SK-N-SH (cell line): ENCODE data around the gene PPL. TPM values are rescaled to one million over a fixed set of nuclear protein-coding genes. Genes with fewer than 3 reads are reported as not detected.

Source experiments
- CTCF ChIA-PET: fragments of 300-600, 350-600 bp; formaldehyde crosslinking; extraction: SDS; loops from one replicate; lab custom pipeline; 2021; lab: Yijun Ruan, JAX
- POLR2A ChIA-PET: fragments of 350-600 bp; sonication (Branson Sonifier 250); formaldehyde crosslinking; extraction: SDS; loops from one replicate; lab custom pipeline; 2020; ENCODE audit warnings: antibody characterized with exemption, inconsistent platforms; lab: Yijun Ruan, JAX
- DNase-seq: peaks from one replicate; pipeline ENCODE4 v3.0.0; 2012
- H2AFZ ChIP-seq: fragments of 200-600 bp; sonication (generic); 2 replicates; pipeline ENCODE4 v1.8.1; 2016; ENCODE audit warnings: antibody characterized with exemption, mild to moderate bottlenecking, low read depth
- H3F3A ChIP-seq: fragments of 200-600 bp; sonication (generic); replicated peaks from 2 replicates; pipeline ENCODE3; 2016; ENCODE audit warnings: antibody characterized with exemption, mild to moderate bottlenecking; ENCODE audit not compliant: insufficient read depth
- H3K27ac ChIP-seq, 2 experiments: fragments of 200-500 bp in 1 of 2; fragments of 200-600 bp in 1 of 2; sonication (Bioruptor generic) in 1 of 2; sonication (generic), shearing (Covaris generic) in 1 of 2; 2 replicates each; pipeline versions ENCODE4 v1.5.1 to v1.6.1; 2014 to 2016; ENCODE audit warnings: low read depth in 2 of 2, inconsistent platforms in 1 of 2, low read length in 1 of 2, mild to moderate bottlenecking in 1 of 2, mixed read lengths in 1 of 2
- H3K27me3 ChIP-seq: fragments of 200-600 bp; sonication (generic), shearing (Covaris generic); 2 replicates; pipeline ENCODE4 v1.6.1; 2016; ENCODE audit warnings: mixed run types; ENCODE audit not compliant: insufficient read depth
- H3K36me3 ChIP-seq, 2 experiments: fragments of 200-500 bp in 1 of 2; fragments of 200-600 bp in 1 of 2; sonication (Bioruptor generic) in 1 of 2; sonication (generic) in 1 of 2; replicated peaks in 1 of 2; 2 replicates each; pipeline versions ENCODE3 to v1.5.1; 2014 to 2016; ENCODE audit warnings: low read length in 1 of 2, mild to moderate bottlenecking in 1 of 2; ENCODE audit not compliant: insufficient read depth in 2 of 2, control insufficient read depth in 1 of 2
- H3K4me1 ChIP-seq, 2 experiments: fragments of 200-500 bp in 1 of 2; fragments of 200-600 bp in 1 of 2; sonication (Bioruptor generic) in 1 of 2; sonication (generic), shearing (Covaris generic) in 1 of 2; 2 replicates each; pipeline versions ENCODE4 v1.5.1 to v1.6.1; 2014 to 2016; ENCODE audit warnings: low read depth in 1 of 2, low read length in 1 of 2, mixed run types in 1 of 2; ENCODE audit not compliant: insufficient read depth in 2 of 2, control insufficient read depth in 1 of 2
- H3K4me2 ChIP-seq: fragments of 200-600 bp; sonication (generic), shearing (Covaris generic); 2 replicates; pipeline ENCODE4 v1.6.1; 2017; ENCODE audit warnings: mixed run types
- H3K4me3 ChIP-seq, 2 experiments: fragments of 200-500 bp in 1 of 2; fragments of 200-600 bp in 1 of 2; sonication (Bioruptor generic) in 1 of 2; sonication (generic), shearing (Covaris generic) in 1 of 2; 2 replicates each; pipeline versions ENCODE4 v1.5.1 to v1.8.1; 2014 to 2016; ENCODE audit warnings: low read depth in 2 of 2, inconsistent platforms in 1 of 2, low read length in 1 of 2, mild to moderate bottlenecking in 1 of 2, mixed read lengths in 1 of 2, moderate library complexity in 1 of 2
- H3K79me2 ChIP-seq: fragments of 200-600 bp; sonication (generic); 2 replicates; pipeline ENCODE4 v1.8.1; 2017; ENCODE audit warnings: mild to moderate bottlenecking; ENCODE audit not compliant: insufficient read depth
- H3K9ac ChIP-seq: fragments of 200-600 bp; sonication (generic); 2 replicates; pipeline ENCODE4 v1.6.1; 2017; ENCODE audit warnings: mixed run types
- H3K9me2 ChIP-seq: fragments of 200-600 bp; sonication (generic); 2 replicates; pipeline ENCODE4 v1.6.1; 2017; ENCODE audit warnings: mixed run types
- H3K9me3 ChIP-seq: fragments of 200-600 bp; sonication (generic); 2 replicates; pipeline ENCODE4 v1.6.1; 2017; ENCODE audit warnings: mixed run types, mild to moderate bottlenecking, moderate library complexity
- H4K20me1 ChIP-seq: fragments of 200-600 bp; sonication (generic); 2 replicates; pipeline ENCODE4 v1.6.1; 2017; ENCODE audit warnings: mild to moderate bottlenecking, mixed run types; ENCODE audit not compliant: insufficient read depth
- CTCF ChIP-seq: fragments of 200-600 bp; sonication (generic); IDR thresholded peaks from 2 replicates; pipeline ENCODE4 v1.6.1; 2017; ENCODE audit warnings: antibody characterized with exemption, mild to moderate bottlenecking, moderate library complexity
- ELF1 ChIP-seq: IDR thresholded peaks from 2 replicates; pipeline ENCODE4 v1.4.0; 2012
- JUND ChIP-seq: IDR thresholded peaks from 2 replicates; pipeline ENCODE4 v1.4.0; 2012
- MAX ChIP-seq: IDR thresholded peaks from 2 replicates; pipeline ENCODE4 v1.4.0; 2012; ENCODE audit warnings: low read depth
- MEF2A ChIP-seq: IDR thresholded peaks from 2 replicates; pipeline ENCODE4 v1.4.0; 2012; ENCODE audit warnings: low read depth, borderline replicate concordance
- NFIC ChIP-seq: IDR thresholded peaks from 2 replicates; pipeline ENCODE4 v1.4.0; 2012; ENCODE audit warnings: borderline replicate concordance
- PBX3 ChIP-seq: IDR thresholded peaks from 2 replicates; pipeline ENCODE4; 2012
- RCOR1 ChIP-seq: fragments of 150-350 bp; IDR thresholded peaks from 2 replicates; pipeline ENCODE4 v1.6.1; 2017; ENCODE audit warnings: antibody characterized with exemption, low read length
- REST ChIP-seq: IDR thresholded peaks from 2 replicates; pipeline ENCODE4 v1.6.1; 2012; ENCODE audit warnings: mild to moderate bottlenecking, low read depth, low read length, moderate library complexity
- RFX5 ChIP-seq: IDR thresholded peaks from 2 replicates; pipeline ENCODE4 v1.6.1; 2012; ENCODE audit warnings: mild to moderate bottlenecking, improper control_type of control experiment, low read length
- RXRA ChIP-seq: IDR thresholded peaks from 2 replicates; pipeline ENCODE4 v1.4.0; 2012; ENCODE audit warnings: low read depth, mild to moderate bottlenecking, borderline replicate concordance
- SMC3 ChIP-seq: IDR thresholded peaks from 2 replicates; pipeline ENCODE4 v1.6.1; 2012; ENCODE audit warnings: low read depth, low read length, improper control_type of control experiment
- TAF1 ChIP-seq: IDR thresholded peaks from 2 replicates; pipeline ENCODE4 v1.6.1; 2012; ENCODE audit warnings: low read depth, mild to moderate bottlenecking, low read length, moderate library complexity, borderline replicate concordance
- USF2 ChIP-seq: fragments of 150-350 bp; IDR thresholded peaks from 2 replicates; pipeline ENCODE4 v1.6.1; 2017; ENCODE audit warnings: antibody characterized with exemption, low read length, low read depth, borderline replicate concordance
- WGBS: methylation state at CpG from one replicate; pipeline ENCODE4 v1.1.6; 2017; ENCODE audit warnings: low lambda C conversion rate; 5-methylcytosine and 5-hydroxymethylcytosine counted together
- polyA plus RNA-seq, 3 experiments: library from polyadenylated mRNA; depleted of rRNA; stranded (reverse); fragments of >200 nt; gene quantifications; 2 replicates each; pipeline ENCODE4 v1.2.3, GENCODE V29; 2012

PPL gene
- polyA plus RNA-seq, 1 of the 3 experiments (the other 2 are of a cell fraction) = 24.6 TPM

GRCh38 chr16:4908854-4909401 is 28.0 kb downstream of the PPL start (continued):
- TF ChIP-seq CTCF (no peak), JUND (no peak), USF2 (no peak), MEF2A (no peak)

- Histone ChIP-seq H2AFZ (no peak overlapping the region), H3K9me2 (no peaks in the 10 kb centered on the region), H3K36me3 (no peaks in the 10 kb centered on the region), H3K4me1 (no peaks in the 10 kb centered on the region), H3K9ac (no peak overlapping the region), H3K79me2 (no peaks in the 10 kb centered on the region), H3K4me2 (no peak overlapping the region), H3K4me3 (no peak overlapping the region), H3K27me3 (no peaks in the 10 kb centered on the region), H3K9me3 (no peaks in the 10 kb centered on the region), H4K20me1 (no peaks in the 10 kb centered on the region), H3K27ac (no peak overlapping the region), H3F3A (no peaks in the 10 kb centered on the region)
- no peak for DNase-seq
- ChIA-PET POLR2A (no interaction called here), CTCF (no interaction called here)
- WGBS = 60% methylated on average over 13 of the region's 14 CpGs
- no peak for TF ChIP-seq SMC3
- TF ChIP-seq ELF1 = no peak
- TF ChIP-seq JUND = no peak
- no peak for TF ChIP-seq PBX3
Observed at GRCh38 chr16:4904942-4905615, 31.9 kb downstream of the PPL start.

GRCh38 chr16:4904108-4904941 is 32.6 kb downstream of the PPL start:
- 59% methylated on average over 16 of the region's 16 CpGs for WGBS
- Histone ChIP-seq H2AFZ (no peak overlapping the region), H3K36me3 (no peaks in the 10 kb centered on the region), H3K79me2 (no peaks in the 10 kb centered on the region), H3K9ac (no peak overlapping the region), H3K27ac (no peak overlapping the region), H3K9me2 (no peaks in the 10 kb centered on the region), H3K9me3 (no peaks in the 10 kb centered on the region), H3K4me1 (no peaks in the 10 kb centered on the region), H3K4me3 (no peak overlapping the region), H3K4me2 (no peak overlapping the region), H3K27me3 (no peaks in the 10 kb centered on the region), H3F3A (no peaks in the 10 kb centered on the region), H4K20me1 (no peaks in the 10 kb centered on the region)
- ChIA-PET POLR2A (no interaction called here), CTCF (no interaction called here)
- no peak for DNase-seq
- no peak for TF ChIP-seq REST
- no peak for TF ChIP-seq NFIC
- no peak for TF ChIP-seq RFX5
- TF ChIP-seq RCOR1 = no peak
- TF ChIP-seq RXRA = no peak
- no peak for TF ChIP-seq TAF1
- no peak for TF ChIP-seq MAX
